B cell (primary cell): ENCODE results near the gene SNED1. TPM values are rescaled to one million over a fixed set of nuclear protein-coding genes. Genes with fewer than 3 reads are reported as not detected.

Experiments
- ATAC-seq: fragments of 200-7000 bp; cut with Tn5 transposase; one replicate; pipeline ENCODE4 v1.10.0; 2021; ENCODE audit warnings: low read depth, mild to moderate bottlenecking, moderate number of reproducible peaks, moderate library complexity
- CTCF ChIA-PET: fragments of 350-600 bp; sonication (Branson Sonifier 250); formaldehyde crosslinking; loops from one replicate; lab custom pipeline; 2021; ENCODE audit warnings: antibody characterized with exemption, inconsistent platforms; lab: Charles Lee
- POLR2A ChIA-PET: fragments of 350-600 bp; sonication (Branson Sonifier 250); formaldehyde crosslinking; loops from one replicate; lab custom pipeline; 2021; ENCODE audit warnings: antibody characterized with exemption; lab: Charles Lee
- DNase-seq: peaks from one replicate; pipeline ENCODE4 v3.0.0; 2013
- H2AFZ ChIP-seq: 2 replicates; pipeline ENCODE4 v1.6.1; 2012; ENCODE audit warnings: mild to moderate bottlenecking, low read depth, low read length; ENCODE audit not compliant: insufficient read depth, poor library complexity, severe bottlenecking
- H3K27ac ChIP-seq, 2 donors: 1 replicate in 1 of 2; 2 replicates in 1 of 2; pipeline ENCODE4 v1.5.1; 2012 to 2013; ENCODE audit warnings: low read length in 2 of 2, mild to moderate bottlenecking in 2 of 2, moderate library complexity in 1 of 2
- H3K27me3 ChIP-seq, 4 experiments: fragments of 200-600 bp in 1 of 4; sonication (generic) in 1 of 4; replicated peaks in 1 of 4; 1 replicate in 2 of 4; 2 replicates in 2 of 4; pipeline versions ENCODE4 v1.6.1 to v1.7.0; 2013 to 2016; ENCODE audit warnings: low read length in 3 of 4, mild to moderate bottlenecking in 2 of 4, mixed read lengths in 1 of 4, moderate library complexity in 1 of 4; ENCODE audit not compliant: insufficient read depth in 4 of 4, control insufficient read depth in 3 of 4; ENCODE audit errors: control extremely low read depth in 1 of 4
- H3K36me3 ChIP-seq, 2 experiments: replicated peaks in 1 of 2; 1 replicate in 1 of 2; 2 replicates in 1 of 2; pipeline versions ENCODE4 v1.6.1 to v1.7.1; 2013; ENCODE audit warnings: low read length in 1 of 2; ENCODE audit not compliant: insufficient read depth in 2 of 2, control insufficient read depth in 1 of 2; ENCODE audit errors: control extremely low read depth in 1 of 2, extremely low read depth in 1 of 2
- H3K4me1 ChIP-seq, 2 donors: fragments of 200-600 bp in 1 of 2; sonication (generic) in 1 of 2; 1 replicate in 1 of 2; 2 replicates in 1 of 2; pipeline versions ENCODE4 v1.5.1 to v1.6.1; 2013 to 2017; ENCODE audit warnings: low read length in 2 of 2; ENCODE audit not compliant: control insufficient read depth in 2 of 2, insufficient read depth in 2 of 2
- H3K4me2 ChIP-seq: replicated peaks from 2 replicates; pipeline ENCODE3; 2012; ENCODE audit warnings: mild to moderate bottlenecking, low read depth, low read length; ENCODE audit not compliant: poor library complexity, severe bottlenecking
- H3K4me3 ChIP-seq, 5 experiments: fragments of 200-600 bp in 1 of 5; sonication (generic) in 1 of 5; 1 replicate in 3 of 5; 2 replicates in 2 of 5; pipeline versions ENCODE4 v1.5.1 to v1.7.0; 2011 to 2016; ENCODE audit warnings: low read length in 4 of 5, mild to moderate bottlenecking in 4 of 5, low read depth in 2 of 5, control low read depth in 1 of 5, moderate library complexity in 1 of 5; ENCODE audit not compliant: insufficient read depth in 1 of 5; ENCODE audit errors: control extremely low read depth in 1 of 5, extremely low read depth in 1 of 5
- H3K79me2 ChIP-seq: fragments of 200-600 bp; sonication (generic); one replicate; pipeline ENCODE4 v1.6.0; 2016; ENCODE audit warnings: low read length; ENCODE audit not compliant: control insufficient read depth, insufficient read depth
- H3K9ac ChIP-seq: fragments of 200-600 bp; sonication (generic); 2 replicates; pipeline ENCODE4 v1.6.1; 2017; ENCODE audit warnings: mild to moderate bottlenecking, low read length, moderate library complexity
- H3K9me3 ChIP-seq, 3 donors: one replicate each; pipeline versions ENCODE4 v1.6.1 to v1.7.1; 2013; ENCODE audit warnings: low read length in 2 of 3; ENCODE audit not compliant: control insufficient read depth in 2 of 3, insufficient read depth in 1 of 3; ENCODE audit errors: control extremely low read depth in 1 of 3
- H4K20me1 ChIP-seq: 2 replicates; pipeline ENCODE4 v1.6.0; 2012; ENCODE audit warnings: mild to moderate bottlenecking, low read length; ENCODE audit not compliant: insufficient read depth, control insufficient read depth, poor library complexity, severe bottlenecking
- H3K27ac Mint-ChIP-seq: one replicate; pipeline ENCODE4 v1.8.0; 2021; ENCODE audit warnings: mixed read lengths
- H3K27me3 Mint-ChIP-seq: one replicate; pipeline ENCODE4 v1.8.0; 2021; ENCODE audit warnings: mixed read lengths
- H3K4me1 Mint-ChIP-seq: one replicate; pipeline ENCODE4 v1.8.0; 2021; ENCODE audit warnings: mixed read lengths
- H3K4me3 Mint-ChIP-seq: one replicate; pipeline ENCODE4 v1.8.0; 2021; ENCODE audit warnings: mixed read lengths
- H3K9me3 Mint-ChIP-seq: one replicate; pipeline ENCODE4 v1.8.0; 2022; ENCODE audit warnings: mixed read lengths; ENCODE audit not compliant: insufficient read depth
- EZH2 ChIP-seq: IDR thresholded peaks from 2 replicates; pipeline ENCODE4 v1.6.1; 2012; ENCODE audit warnings: borderline replicate concordance, low read depth, mild to moderate bottlenecking, moderate library complexity, low read length; ENCODE audit not compliant: insufficient read depth, poor library complexity, severe bottlenecking
- WGBS: methylation state at CpG from one replicate; pipeline ENCODE4 v1.1.5; 2013; ENCODE audit warnings: missing lambda C conversion rate; ENCODE audit not compliant: insufficient coverage; 5-methylcytosine and 5-hydroxymethylcytosine counted together
- intact Hi-C: fragments of 100-400 bp; cut with micrococcal nuclease; formaldehyde crosslinking; loops from one replicate; pipeline ENCODE4 v1.10.0; 2022
- polyA plus RNA-seq: library from polyadenylated mRNA; depleted of rRNA; stranded (reverse); fragments of >200 nt; gene quantifications from 2 replicates; pipeline ENCODE4 v1.2.3, GENCODE V29; 2012
- total RNA-seq, 2 donors: library from RNA; stranded (reverse); fragments of 120-200 nt in 1 of 2; gene quantifications; 1 replicate in 1 of 2; 2 replicates in 1 of 2; pipeline versions ENCODE4 v1.2.3 to v1.2.4, GENCODE V29; 2013 to 2022
- TF ChIP-seq, protein P1 (sequence below): fragments of 200-600 bp; IDR thresholded peaks from one replicate; pipeline ENCODE4 v1.8.0; 2022; ENCODE audit warnings: antibody characterized with exemption, mild to moderate bottlenecking

The SNED1 gene
- total and polyA plus RNA-seq, 2 donors (not counting 1 experiment from before 2014, with no cell fraction given), result 25.5 to 336 TPM

DNA sequence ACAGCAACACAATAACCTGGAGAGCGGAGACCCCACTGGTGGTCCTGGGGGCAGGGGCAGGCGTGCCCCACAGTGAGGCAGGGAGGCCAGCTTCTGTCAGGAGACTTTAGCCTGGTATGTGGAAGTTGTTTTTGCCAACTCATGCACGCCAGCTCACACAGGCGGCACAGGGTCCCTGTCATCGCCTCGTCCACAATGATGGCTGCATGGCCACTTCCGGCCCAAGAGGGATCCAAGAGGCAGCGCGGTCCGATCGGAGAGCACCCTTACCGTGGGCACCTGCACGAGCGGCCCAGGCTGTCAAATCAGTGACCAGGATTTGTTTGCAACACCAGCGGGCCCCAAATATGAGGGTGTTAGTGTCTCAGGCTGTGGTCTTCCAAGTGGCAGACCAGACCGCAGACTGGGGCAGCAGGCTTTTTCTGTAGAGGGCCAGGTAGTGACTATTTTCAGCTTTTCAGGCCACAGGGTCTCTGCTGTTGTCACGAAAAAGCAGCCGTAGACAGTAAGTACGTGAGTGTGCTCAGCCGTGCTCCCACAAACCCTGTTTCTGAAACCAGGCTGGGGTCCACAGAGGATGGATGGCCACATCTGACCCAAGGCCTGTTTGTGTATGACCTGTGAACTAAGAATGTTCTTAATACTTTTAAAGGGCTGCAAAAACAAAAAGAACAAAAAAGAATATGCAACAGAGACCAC is 21.2 kb downstream of the SNED1 start:
- no peaks in the 10 kb centered on the region for H3K27me3 Mint-ChIP-seq

DNA sequence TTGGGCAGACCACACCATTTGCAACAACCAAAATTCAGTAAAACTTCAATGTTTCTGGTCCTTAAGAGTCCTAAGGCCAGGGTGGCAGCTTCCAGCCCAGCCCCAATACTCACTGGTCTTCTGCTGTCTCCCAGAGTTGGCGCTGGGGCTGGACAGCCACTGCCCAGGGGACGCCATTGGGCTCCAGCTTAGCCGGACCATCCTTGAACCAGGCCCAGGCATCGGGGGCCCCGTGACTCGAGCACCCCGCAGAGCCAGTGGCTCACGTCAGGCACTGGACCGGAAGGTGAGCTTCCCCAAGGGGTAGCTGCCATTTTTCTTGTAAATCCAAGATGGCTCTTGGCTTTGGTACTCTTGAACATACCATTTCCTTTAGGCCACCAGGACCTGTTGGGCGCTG is 21.8 kb downstream of the SNED1 start:
- Histone ChIP-seq H3K4me2 (no peak overlapping the region), H3K27ac (no peak overlapping the region), H3K36me3 (no peaks in the 10 kb centered on the region), H3K9ac (no peak overlapping the region), H3K4me3 (no peak overlapping the region), H3K4me1 (no peaks in the 10 kb centered on the region), H3K79me2 (no peaks in the 10 kb centered on the region), H3K27me3 (no peaks in the 10 kb centered on the region), H3K9me3 (peaks cover 0 to 15% (median 10%) of the 10 kb centered on the region in 3 donors), H2AFZ (no peak overlapping the region), H4K20me1 (no peaks in the 10 kb centered on the region)
- no peaks in the 10 kb centered on the region for H3K4me1 Mint-ChIP-seq
- intact Hi-C loops, result no loop called here
- POLR2A ChIA-PET, result interaction anchor here (0.6 kb wide), 1 partner anchor 73 kb away, joined by 3 read pairs; no protein-coding TSS in a partner anchor
- CTCF ChIA-PET, result no interaction called here
- H3K27me3 Mint-ChIP-seq, result no peaks in the 10 kb centered on the region
- H3K4me3 Mint-ChIP-seq, result no peak overlapping the region
- WGBS, result 97% methylated on average over 9 of the region's 10 CpGs
- H3K27ac Mint-ChIP-seq, result no peak overlapping the region
- DNase-seq (no peak), ATAC-seq (no peak)
- peaks cover 4% of the 10 kb centered on the region for H3K9me3 Mint-ChIP-seq
- TF ChIP-seq EZH2, result no peak
- TF ChIP-seq, protein P1, sequence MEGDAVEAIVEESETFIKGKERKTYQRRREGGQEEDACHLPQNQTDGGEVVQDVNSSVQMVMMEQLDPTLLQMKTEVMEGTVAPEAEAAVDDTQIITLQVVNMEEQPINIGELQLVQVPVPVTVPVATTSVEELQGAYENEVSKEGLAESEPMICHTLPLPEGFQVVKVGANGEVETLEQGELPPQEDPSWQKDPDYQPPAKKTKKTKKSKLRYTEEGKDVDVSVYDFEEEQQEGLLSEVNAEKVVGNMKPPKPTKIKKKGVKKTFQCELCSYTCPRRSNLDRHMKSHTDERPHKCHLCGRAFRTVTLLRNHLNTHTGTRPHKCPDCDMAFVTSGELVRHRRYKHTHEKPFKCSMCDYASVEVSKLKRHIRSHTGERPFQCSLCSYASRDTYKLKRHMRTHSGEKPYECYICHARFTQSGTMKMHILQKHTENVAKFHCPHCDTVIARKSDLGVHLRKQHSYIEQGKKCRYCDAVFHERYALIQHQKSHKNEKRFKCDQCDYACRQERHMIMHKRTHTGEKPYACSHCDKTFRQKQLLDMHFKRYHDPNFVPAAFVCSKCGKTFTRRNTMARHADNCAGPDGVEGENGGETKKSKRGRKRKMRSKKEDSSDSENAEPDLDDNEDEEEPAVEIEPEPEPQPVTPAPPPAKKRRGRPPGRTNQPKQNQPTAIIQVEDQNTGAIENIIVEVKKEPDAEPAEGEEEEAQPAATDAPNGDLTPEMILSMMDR, result no peak

More for the DNA sequence above, 21.2 kb downstream of the SNED1 start:
- Histone ChIP-seq H3K79me2 (no peaks in the 10 kb centered on the region), H3K27me3 (no peaks in the 10 kb centered on the region), H3K4me1 (no peaks in the 10 kb centered on the region), H4K20me1 (no peaks in the 10 kb centered on the region), H3K4me3 (no peak overlapping the region), H2AFZ (no peak overlapping the region), H3K9me3 (peaks cover 0 to 11% (median 5%) of the 10 kb centered on the region in 3 donors), H3K4me2 (no peak overlapping the region), H3K9ac (no peak overlapping the region), H3K27ac (no peak overlapping the region), H3K36me3 (no peaks in the 10 kb centered on the region)
- ChIA-PET POLR2A (no interaction called here), CTCF (no interaction called here)
- TF ChIP-seq, protein P1, result no peak
- TF ChIP-seq EZH2, result no peak
- ATAC-seq (no peak), DNase-seq (no peak)
- H3K9me3 Mint-ChIP-seq, result no peaks in the 10 kb centered on the region
- WGBS, result 94% methylated on average over 20 of the region's 20 CpGs
- no peaks in the 10 kb centered on the region for H3K4me1 Mint-ChIP-seq
- H3K27ac Mint-ChIP-seq, result no peak overlapping the region
- H3K4me3 Mint-ChIP-seq, result no peak overlapping the region
- intact Hi-C loops, result no loop called here
